SIG-M5 treated with dmso at 0.1 percent for 504 hours (cell line): ENCODE results near the gene CASP5.

Experiments used
- DNase-seq: peaks from one replicate; lab custom pipeline; 2025; ENCODE audit not compliant: unreplicated experiment; lab: John Stamatoyannopoulos, UW

Gene CASP5

DNA sequence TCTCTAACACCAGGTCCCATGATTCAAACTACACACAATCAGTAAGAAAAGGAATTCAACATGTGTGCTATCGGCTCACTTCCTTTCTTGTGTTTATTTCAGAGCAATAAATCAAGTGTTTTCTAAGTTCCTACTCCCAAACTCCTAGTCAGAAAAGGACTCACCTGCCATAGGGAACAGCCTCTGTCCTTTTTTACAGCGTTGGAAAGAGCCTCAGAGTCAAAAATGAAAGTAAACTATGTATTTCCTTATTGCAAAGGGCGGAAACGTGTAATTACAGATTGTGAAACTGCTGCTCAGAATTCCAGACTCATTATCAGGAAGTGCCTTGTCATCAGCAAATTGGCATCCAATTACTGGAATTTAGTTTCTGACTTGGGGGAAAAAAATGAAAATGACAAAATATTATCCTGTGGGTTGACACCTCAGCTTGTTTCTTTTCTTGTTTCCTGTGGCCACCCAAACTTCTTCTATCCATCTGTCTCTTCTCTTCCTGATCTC, 54.6 kb downstream of the CASP5 start, which contains the start of gene CASP4:
CASP4 (minus strand) TSS at position 220 of the 501 bp plus-strand sequence; CDS start at position 171, 49 bp downstream.
- peak; percentile 68 for DNase-seq

DNA sequence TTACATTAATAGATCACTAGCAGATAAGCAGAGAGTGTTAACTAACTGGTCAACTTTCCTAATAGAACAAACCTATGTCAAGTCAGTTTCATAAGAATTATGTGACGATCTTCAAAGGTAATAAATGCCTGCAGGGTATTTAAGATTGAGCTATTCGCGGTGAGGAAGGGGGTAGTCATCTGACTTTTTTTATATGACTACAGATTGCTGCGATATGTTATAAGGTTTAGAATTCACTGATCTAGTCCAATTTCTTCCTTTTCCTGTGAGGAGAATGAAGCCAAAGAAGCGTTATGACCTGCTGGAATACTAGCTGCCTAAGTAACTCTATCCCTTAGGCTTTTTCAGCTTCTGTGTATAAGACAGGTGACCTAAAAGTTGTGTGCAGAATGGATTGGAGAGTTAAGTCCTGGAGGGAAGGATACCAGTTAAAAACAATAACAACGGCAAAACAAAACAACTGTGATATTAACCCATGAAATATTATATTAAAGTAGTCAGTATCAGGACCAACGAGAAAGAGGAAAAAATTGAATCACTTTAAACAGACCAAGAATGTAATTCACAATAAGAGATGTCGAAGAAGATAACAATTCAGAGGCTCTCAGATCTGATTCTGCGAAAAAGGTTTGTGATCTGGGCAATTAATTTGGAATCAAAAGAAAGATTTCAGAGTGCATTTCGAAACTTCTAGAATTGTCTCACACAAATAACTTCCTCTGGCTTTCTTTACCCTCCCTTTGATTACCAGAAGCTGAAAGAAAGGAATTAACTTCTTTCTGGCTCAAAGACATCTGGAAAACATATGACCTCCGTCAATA, 55.2 kb downstream of the CASP5 start:
- no peak for DNase-seq

DNA sequence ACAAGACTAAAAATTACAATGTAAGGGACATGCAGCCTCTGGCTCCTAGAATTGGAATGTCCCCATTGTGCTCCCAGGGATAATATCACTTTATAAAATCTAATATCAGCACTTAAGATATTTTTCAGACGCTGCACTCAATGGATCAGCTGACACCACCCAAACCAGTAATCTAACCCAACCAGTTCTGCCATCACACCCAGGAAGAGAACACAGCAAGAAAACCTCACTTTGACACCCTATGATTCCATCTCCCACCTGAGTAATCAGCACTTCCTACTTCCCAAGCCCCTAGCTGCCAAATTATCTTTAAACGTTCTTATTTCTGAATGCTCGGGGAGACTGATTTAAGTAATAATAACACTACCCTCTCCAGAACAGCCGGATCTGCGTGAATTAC, 57.2 kb downstream of the CASP5 start:
- no peak for DNase-seq

DNA sequence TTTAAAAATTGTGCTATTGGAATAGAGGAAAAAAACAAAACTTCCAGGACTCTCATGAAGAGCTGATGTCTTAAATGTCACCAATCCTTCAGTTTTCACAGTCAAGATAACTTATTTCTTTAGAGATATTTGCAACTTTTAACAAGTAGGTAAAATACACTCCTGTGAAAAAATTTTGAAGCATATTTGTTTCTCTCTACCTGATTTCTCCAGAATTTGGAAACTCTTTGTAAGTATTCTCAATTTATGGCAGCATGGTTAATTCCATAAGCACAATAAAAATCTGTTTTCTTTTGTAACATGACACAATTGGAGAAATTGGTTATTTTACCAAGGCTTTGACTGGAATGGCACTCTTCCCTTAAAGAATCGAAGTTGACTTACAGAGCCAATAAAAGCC, 58.7 kb downstream of the CASP5 start:
- no peak for DNase-seq

DNA sequence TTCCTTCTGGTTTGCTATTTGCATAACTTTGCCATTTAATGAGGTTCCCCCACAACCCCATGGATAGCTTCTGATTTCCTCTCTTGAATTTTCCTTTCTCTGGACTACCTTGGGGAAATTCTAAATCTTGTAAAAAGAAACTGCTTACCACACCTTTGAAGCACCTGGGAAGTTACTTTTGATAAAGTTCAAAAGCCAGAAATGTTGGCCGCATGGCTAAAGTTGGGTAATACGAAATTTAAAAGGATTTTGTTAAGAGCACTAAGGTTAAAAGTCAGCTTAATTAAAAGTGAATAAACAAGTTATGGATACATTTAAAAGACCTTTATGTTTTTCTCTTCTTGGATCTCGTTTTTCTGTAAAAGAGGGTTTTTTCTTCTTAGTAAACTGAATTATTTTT, 60.1 kb downstream of the CASP5 start:
- DNase-seq, result no peak

DNA sequence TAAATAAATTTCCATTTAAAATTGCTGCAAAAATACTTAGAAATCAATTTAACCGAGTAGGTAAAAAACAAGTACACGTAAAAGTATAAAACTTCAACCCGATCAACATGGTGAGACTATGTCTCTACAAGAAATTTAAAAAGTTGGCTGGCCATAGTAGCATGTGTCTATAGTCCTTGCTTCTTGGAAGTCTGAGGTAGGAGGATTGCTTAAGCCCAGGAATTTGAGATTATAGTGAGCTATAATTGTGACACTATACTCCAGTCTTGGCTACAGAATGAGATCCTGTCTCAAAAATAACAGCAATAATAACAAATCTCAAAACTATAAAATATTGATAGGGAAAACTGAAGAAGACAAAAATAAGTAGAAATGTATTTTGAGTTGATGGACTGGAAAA, 65.7 kb downstream of the CASP5 start:
- DNase-seq, result no peak

DNA sequence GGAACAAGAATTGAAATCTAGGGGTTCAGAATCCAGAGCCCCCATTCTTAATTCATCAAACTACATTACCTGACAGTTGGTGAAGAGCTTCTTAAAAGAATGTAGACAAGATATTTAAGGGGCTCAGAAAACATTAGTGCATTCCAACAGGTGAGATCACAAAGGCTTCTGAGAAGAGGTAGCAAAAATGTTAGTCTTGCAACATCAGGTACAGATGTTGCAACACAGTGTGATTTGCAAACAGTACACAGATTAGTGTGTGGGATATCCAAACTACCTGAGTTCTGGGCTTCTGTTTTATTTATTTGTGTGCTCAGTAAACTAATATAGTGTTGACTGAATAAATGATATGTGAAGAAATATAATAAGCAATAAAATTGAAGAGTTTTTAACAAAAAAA, 66.4 kb downstream of the CASP5 start:
- DNase-seq, result no peak

DNA sequence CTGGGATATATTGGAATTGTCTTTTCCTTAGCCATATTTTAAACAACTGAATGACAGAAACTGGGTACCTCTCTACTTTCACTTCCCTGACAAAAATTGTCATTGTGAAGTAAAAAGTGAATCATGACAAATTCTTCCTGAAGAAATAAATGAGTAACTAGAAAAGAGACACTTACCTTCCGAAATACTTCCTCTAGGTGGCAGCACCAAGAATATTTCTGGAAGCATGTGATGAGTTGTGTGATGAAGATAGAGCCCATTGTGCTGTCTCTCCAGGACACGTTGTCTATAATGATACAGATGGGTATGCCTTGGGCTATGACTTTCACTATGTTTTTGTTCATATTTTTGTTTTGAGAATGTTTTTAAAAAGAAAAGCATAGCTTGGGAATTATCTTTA, 76.1 kb downstream of the CASP5 start:
- peak; percentile 66 for DNase-seq
